H9 (cell line): Measurements from ENCODE around the gene CKS1B. TPM values are rescaled to one million over a fixed set of nuclear protein-coding genes. Genes with fewer than 3 reads are reported as not detected.

Source experiments
- DNase-seq: peaks from one replicate; pipeline ENCODE4 v3.0.0-alpha.2; 2017
- H2AFZ ChIP-seq: one replicate; pipeline ENCODE4 v1.6.1; 2013; ENCODE audit warnings: mild to moderate bottlenecking, low read length, control low read depth, moderate library complexity
- H2AK5ac ChIP-seq: 2 replicates; pipeline ENCODE4 v1.6.1; 2013; ENCODE audit warnings: low read length, control low read depth, mixed read lengths; ENCODE audit not compliant: insufficient read length
- H2BK120ac ChIP-seq: one replicate; pipeline ENCODE4 v1.6.1; 2013; ENCODE audit warnings: low read depth, mild to moderate bottlenecking, low read length, control low read depth, inconsistent platforms; ENCODE audit not compliant: poor library complexity, severe bottlenecking
- H2BK12ac ChIP-seq: 2 replicates; pipeline ENCODE4 v1.6.1; 2013; ENCODE audit warnings: low read length, control low read depth, mixed read lengths, low read depth; ENCODE audit not compliant: insufficient read length
- H2BK15ac ChIP-seq: 2 replicates; pipeline ENCODE4 v1.6.1; 2013; ENCODE audit warnings: low read depth, low read length, control low read depth
- H2BK20ac ChIP-seq: one replicate; pipeline ENCODE4 v1.6.1; 2013; ENCODE audit warnings: low read depth, mild to moderate bottlenecking, low read length, control low read depth, inconsistent platforms; ENCODE audit not compliant: poor library complexity, severe bottlenecking
- H2BK5ac ChIP-seq: 2 replicates; pipeline ENCODE4 v1.6.1; 2013; ENCODE audit warnings: low read length, control low read depth, mixed read lengths; ENCODE audit not compliant: insufficient read length
- H3K14ac ChIP-seq: 2 replicates; pipeline ENCODE4 v1.6.1; 2013; ENCODE audit warnings: low read length, control low read depth; ENCODE audit not compliant: insufficient read depth
- H3K18ac ChIP-seq: 2 replicates; pipeline ENCODE4 v1.6.1; 2013; ENCODE audit warnings: low read depth, mild to moderate bottlenecking, mixed read lengths, low read length, control low read depth; ENCODE audit not compliant: insufficient read length
- H3K23ac ChIP-seq: 2 replicates; pipeline ENCODE4 v1.6.1; 2013; ENCODE audit warnings: low read length, control low read depth, mixed read lengths, low read depth; ENCODE audit not compliant: insufficient read length
- H3K23me2 ChIP-seq: 2 replicates; pipeline ENCODE4 v1.6.1; 2013; ENCODE audit warnings: low read depth, mild to moderate bottlenecking, mixed read lengths, low read length, control low read depth; ENCODE audit not compliant: insufficient read length, poor library complexity, severe bottlenecking
- H3K27ac ChIP-seq: 2 replicates; pipeline ENCODE4 v1.5.1; 2013; ENCODE audit warnings: low read length, control low read depth, mixed read lengths, low read depth; ENCODE audit not compliant: insufficient read length
- H3K27me3 ChIP-seq: 2 replicates; pipeline ENCODE4 v1.6.1; 2013; ENCODE audit warnings: low read length, control low read depth, inconsistent platforms; ENCODE audit not compliant: insufficient read depth
- H3K4ac ChIP-seq: 2 replicates; pipeline ENCODE4 v1.6.1; 2013; ENCODE audit warnings: low read depth, mild to moderate bottlenecking, control low read depth, inconsistent platforms, low read length, moderate library complexity
- H3K4me1 ChIP-seq: 2 replicates; pipeline ENCODE4 v1.6.1; 2013; ENCODE audit warnings: low read length, control low read depth, inconsistent platforms; ENCODE audit not compliant: insufficient read depth
- H3K4me2 ChIP-seq: 2 replicates; pipeline ENCODE4 v1.6.1; 2013; ENCODE audit warnings: low read length, control low read depth, mixed read lengths; ENCODE audit not compliant: insufficient read length, insufficient read depth
- H3K56ac ChIP-seq: 2 replicates; pipeline ENCODE4 v1.6.1; 2013; ENCODE audit warnings: low read depth, mild to moderate bottlenecking, mixed read lengths, low read length, control low read depth; ENCODE audit not compliant: insufficient read length
- H3K79me1 ChIP-seq: 2 replicates; pipeline ENCODE4 v1.6.1; 2013; ENCODE audit warnings: low read depth, mild to moderate bottlenecking, moderate library complexity, low read length, control low read depth, inconsistent platforms; ENCODE audit not compliant: insufficient read depth, poor library complexity, severe bottlenecking
- H3K79me2 ChIP-seq: 2 replicates; pipeline ENCODE4 v1.6.1; 2013; ENCODE audit warnings: low read length, control low read depth, inconsistent platforms; ENCODE audit not compliant: insufficient read depth
- H3K9ac ChIP-seq: 2 replicates; pipeline ENCODE4 v1.6.1; 2013; ENCODE audit warnings: low read length, control low read depth, mixed read lengths; ENCODE audit not compliant: insufficient read length; ENCODE audit errors: extremely low read depth
- H3K9me3 ChIP-seq: one replicate; pipeline ENCODE4 v1.6.1; 2013; ENCODE audit warnings: low read depth, low read length, inconsistent platforms; ENCODE audit not compliant: control insufficient read depth
- H3T11ph ChIP-seq: one replicate; pipeline ENCODE4 v1.6.1; 2013; ENCODE audit warnings: mild to moderate bottlenecking, low read length, control low read depth, inconsistent platforms
- H4K20me1 ChIP-seq: one replicate; pipeline ENCODE4 v1.6.1; 2013; ENCODE audit not compliant: control insufficient read depth, insufficient read length, insufficient read depth
- H4K5ac ChIP-seq: 2 replicates; pipeline ENCODE4 v1.6.1; 2013; ENCODE audit warnings: low read depth, mild to moderate bottlenecking, mixed read lengths, low read length, control low read depth; ENCODE audit not compliant: insufficient read length
- H4K8ac ChIP-seq: replicated peaks from 2 replicates; pipeline ENCODE4 v1.6.1; 2013; ENCODE audit warnings: low read length, control low read depth, mixed read lengths, low read depth; ENCODE audit not compliant: insufficient read length
- H4K91ac ChIP-seq: 2 replicates; pipeline ENCODE4 v1.6.1; 2013; ENCODE audit warnings: low read depth, mild to moderate bottlenecking, moderate library complexity, mixed read lengths, low read length, control low read depth; ENCODE audit not compliant: insufficient read length
- H3K27ac Mint-ChIP-seq, 3 experiments: 2 replicates in 2 of 3; 3 replicates in 1 of 3; pipeline ENCODE4 v1.8.0; 2020 to 2021; ENCODE audit warnings: mixed read lengths in 3 of 3, mild to moderate bottlenecking in 1 of 3, moderate library complexity in 1 of 3
- H3K27me3 Mint-ChIP-seq: 2 replicates; pipeline ENCODE4 v1.8.0; 2021; ENCODE audit warnings: low read depth, mild to moderate bottlenecking, moderate library complexity, mixed read lengths
- H3K36me3 Mint-ChIP-seq, 3 experiments: 2 replicates in 2 of 3; 3 replicates in 1 of 3; pipeline ENCODE4 v1.8.0; 2020 to 2021; ENCODE audit warnings: low read depth in 3 of 3, mixed read lengths in 3 of 3; ENCODE audit not compliant: insufficient read depth in 1 of 3
- H3K4me1 Mint-ChIP-seq, 2 experiments: 2 replicates each; pipeline ENCODE4 v1.8.0; 2020; ENCODE audit warnings: mixed read lengths in 2 of 2
- H3K4me3 Mint-ChIP-seq, 2 experiments: 2 replicates in 1 of 2; 3 replicates in 1 of 2; pipeline ENCODE4 v1.8.0; 2020 to 2021; ENCODE audit warnings: mild to moderate bottlenecking in 2 of 2, mixed read lengths in 2 of 2, moderate library complexity in 1 of 2
- H3K9me3 Mint-ChIP-seq, 2 experiments: 2 replicates in 1 of 2; 3 replicates in 1 of 2; pipeline ENCODE4 v1.8.0; 2020; ENCODE audit warnings: mild to moderate bottlenecking in 2 of 2, mixed read lengths in 2 of 2, moderate library complexity in 1 of 2
- WGBS: extraction: QIAGEN DNeasy Blood & Tissue Kit; methylation state at CpG from one replicate; pipeline ENCODE4 v1.1.7; 2013; ENCODE audit warnings: missing lambda C conversion rate, low lambda C conversion rate, mixed read lengths; ENCODE audit not compliant: insufficient read length; ENCODE audit errors: extremely low coverage; 5-methylcytosine and 5-hydroxymethylcytosine counted together
- total RNA-seq: library from RNA; stranded (reverse); gene quantifications from 2 replicates; pipeline ENCODE4 v1.2.1, GENCODE V29; 2021
- TF ChIP-seq, protein P1 (sequence below): fragments of 200-600 bp; sonication (generic); conservative IDR thresholded peaks from 3 replicates; pipeline ENCODE4 v1.8.0; 2021; ENCODE audit warnings: antibody characterized with exemption, mild to moderate bottlenecking

CKS1B gene
- total RNA-seq, 1 experiment from 2014 or later, result 279 TPM

DNA sequence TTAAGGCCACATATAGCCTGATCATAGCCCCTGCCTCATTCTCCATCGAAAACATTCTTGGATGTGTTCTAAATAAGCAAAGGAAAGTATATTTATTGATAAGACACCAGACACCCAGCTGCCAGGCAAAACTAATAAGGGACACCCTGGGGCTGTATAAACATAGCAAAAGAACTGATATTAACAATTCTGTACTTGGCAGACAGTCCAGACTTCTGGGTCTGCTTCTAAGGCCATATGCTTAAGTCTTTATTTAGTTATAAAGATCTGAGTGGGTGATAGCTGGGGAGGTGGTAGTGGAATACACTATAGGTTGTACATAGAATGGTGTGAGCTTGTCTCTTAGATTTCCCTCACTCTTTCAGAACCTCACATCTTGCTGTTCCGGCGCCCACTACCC, 3.9 kb downstream of the CKS1B start:
- H2BK12ac ChIP-seq, result no peak overlapping the region
- H4K91ac ChIP-seq, result no peak overlapping the region
- no CpG with 5 or more reads among the region's 3 CpGs for WGBS
- H3K23ac ChIP-seq, result no peak overlapping the region
- H3K27me3 Mint-ChIP-seq, result no peaks in the 10 kb centered on the region
- no peaks in the 10 kb centered on the region for H3K4me1 ChIP-seq
- no peak for DNase-seq
- H2BK20ac ChIP-seq, result no peak overlapping the region
- H3K18ac ChIP-seq, result no peak overlapping the region
- no peak overlapping the region for H4K8ac ChIP-seq
- H2AK5ac ChIP-seq, result no peak overlapping the region
- H3K79me2 ChIP-seq, result peaks cover 24% of the 10 kb centered on the region
- no peak overlapping the region for H3K4me2 ChIP-seq
- H3K4ac ChIP-seq, result no peak overlapping the region
- peaks cover 2 to 6% of the 10 kb centered on the region in 2 experiments; a peak in 2 of 4 replicates for H3K4me1 Mint-ChIP-seq
- H3K36me3 Mint-ChIP-seq, result peaks cover 27 to 47% (median 44%) of the 10 kb centered on the region in 3 experiments
- H2BK15ac ChIP-seq, result no peak overlapping the region
- H4K20me1 ChIP-seq, result no peaks in the 10 kb centered on the region
- H2AFZ ChIP-seq, result no peak overlapping the region
- no peak overlapping the region for H3K14ac ChIP-seq
- H2BK5ac ChIP-seq, result no peak overlapping the region
- no peak overlapping the region for H3T11ph ChIP-seq
- no peak overlapping the region for H3K9ac ChIP-seq
- H3K27me3 ChIP-seq, result no peaks in the 10 kb centered on the region
- no peak overlapping the region for H3K56ac ChIP-seq
- H3K27ac ChIP-seq, result no peak overlapping the region
- H2BK120ac ChIP-seq, result no peak overlapping the region
- peaks cover 12% of the 10 kb centered on the region for H3K23me2 ChIP-seq
- H3K9me3 Mint-ChIP-seq, result no peaks in the 10 kb centered on the region
- no peaks in the 10 kb centered on the region for H3K79me1 ChIP-seq
- no peaks in the 10 kb centered on the region for H3K9me3 ChIP-seq
- H3K27ac Mint-ChIP-seq, result no peak overlapping the region
- no peak overlapping the region for H3K4me3 Mint-ChIP-seq
- TF ChIP-seq, protein P1, sequence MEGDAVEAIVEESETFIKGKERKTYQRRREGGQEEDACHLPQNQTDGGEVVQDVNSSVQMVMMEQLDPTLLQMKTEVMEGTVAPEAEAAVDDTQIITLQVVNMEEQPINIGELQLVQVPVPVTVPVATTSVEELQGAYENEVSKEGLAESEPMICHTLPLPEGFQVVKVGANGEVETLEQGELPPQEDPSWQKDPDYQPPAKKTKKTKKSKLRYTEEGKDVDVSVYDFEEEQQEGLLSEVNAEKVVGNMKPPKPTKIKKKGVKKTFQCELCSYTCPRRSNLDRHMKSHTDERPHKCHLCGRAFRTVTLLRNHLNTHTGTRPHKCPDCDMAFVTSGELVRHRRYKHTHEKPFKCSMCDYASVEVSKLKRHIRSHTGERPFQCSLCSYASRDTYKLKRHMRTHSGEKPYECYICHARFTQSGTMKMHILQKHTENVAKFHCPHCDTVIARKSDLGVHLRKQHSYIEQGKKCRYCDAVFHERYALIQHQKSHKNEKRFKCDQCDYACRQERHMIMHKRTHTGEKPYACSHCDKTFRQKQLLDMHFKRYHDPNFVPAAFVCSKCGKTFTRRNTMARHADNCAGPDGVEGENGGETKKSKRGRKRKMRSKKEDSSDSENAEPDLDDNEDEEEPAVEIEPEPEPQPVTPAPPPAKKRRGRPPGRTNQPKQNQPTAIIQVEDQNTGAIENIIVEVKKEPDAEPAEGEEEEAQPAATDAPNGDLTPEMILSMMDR, result no peak
- no peak overlapping the region for H4K5ac ChIP-seq
